Nephron progenitor cell (in vitro differentiated cells): ENCODE measurements around the gene EPHA10.
A peak's percentile ranks its signal among the peaks of the same experiment; 100 is the strongest.
"Not testable (repeated sequence)": the region's sequence is repeated elsewhere in the genome, so short reads cannot be mapped to it uniquely, and the experiment has no call there.

Experiments
- DNase-seq: peaks from one replicate; pipeline ENCODE4 v3.0.0; 2021
- H3K27ac Mint-ChIP-seq: 2 replicates; pipeline ENCODE4 v1.8.0; 2021; ENCODE audit warnings: mild to moderate bottlenecking, moderate library complexity, mixed read lengths
- H3K27me3 Mint-ChIP-seq: 2 replicates; pipeline ENCODE4 v1.8.0; 2021; ENCODE audit warnings: mild to moderate bottlenecking, low read depth, mixed read lengths; ENCODE audit not compliant: poor library complexity
- H3K36me3 Mint-ChIP-seq: 2 replicates; pipeline ENCODE4 v1.8.0; 2021; ENCODE audit warnings: low read depth, mixed read lengths
- H3K4me1 Mint-ChIP-seq: 2 replicates; pipeline ENCODE4 v1.8.0; 2021; ENCODE audit warnings: mixed read lengths
- H3K4me3 Mint-ChIP-seq: 2 replicates; pipeline ENCODE4 v1.8.0; 2021; ENCODE audit warnings: mild to moderate bottlenecking, moderate library complexity, mixed read lengths
- H3K9me3 Mint-ChIP-seq: 2 replicates; pipeline ENCODE4 v1.8.0; 2021; ENCODE audit warnings: mild to moderate bottlenecking, moderate library complexity, mixed read lengths
- CTCF ChIP-seq: fragments of 200-600 bp; sonication (generic); IDR thresholded peaks from 2 replicates; pipeline ENCODE4 v1.5.0; 2021; ENCODE audit warnings: antibody characterized with exemption

The EPHA10 gene

GRCh38 chr1:37778654-37779053, 13.7 kb upstream of the EPHA10 start:
- no peak for TF ChIP-seq CTCF
- Mint-ChIP-seq H3K27me3 (peaks cover 76% of the 10 kb centered on the region), H3K4me1 (no peaks in the 10 kb centered on the region), H3K9me3 (peaks cover 20% of the 10 kb centered on the region), H3K4me3 (no peak overlapping the region), H3K27ac (no peak overlapping the region), H3K36me3 (no peaks in the 10 kb centered on the region)
- DNase-seq = no peak

DNA sequence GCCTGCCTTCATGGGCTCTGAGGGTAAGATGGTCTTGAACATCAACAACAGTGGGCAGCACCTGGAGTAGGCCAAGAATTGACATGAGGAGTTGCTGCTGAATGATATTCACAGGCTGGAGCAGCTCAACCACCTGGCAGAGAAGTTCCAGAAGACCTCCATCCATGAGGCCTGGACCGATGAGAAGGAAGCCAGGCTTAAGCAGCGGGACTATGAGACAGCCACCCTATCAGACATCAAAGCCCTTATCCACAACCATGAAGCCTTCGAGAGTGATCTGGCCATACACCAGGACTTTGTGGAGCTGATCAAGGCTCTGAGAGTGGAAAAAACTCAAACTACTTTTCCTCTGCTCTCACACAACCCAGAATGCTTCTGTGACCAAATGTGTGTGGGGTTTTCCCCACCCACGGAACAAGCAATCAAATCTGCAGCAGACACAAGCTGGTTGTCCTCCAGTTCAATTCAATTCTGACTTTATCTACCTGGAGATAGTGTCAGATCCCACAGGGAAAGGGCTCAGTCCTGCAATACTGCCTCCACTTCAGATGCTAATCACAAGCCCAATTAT, 12.1 kb upstream of the EPHA10 start:
- no peak overlapping the region for H3K27ac Mint-ChIP-seq
- no peaks in the 10 kb centered on the region for H3K4me1 Mint-ChIP-seq
- DNase-seq = no peak
- H3K9me3 Mint-ChIP-seq = peaks cover 26% of the 10 kb centered on the region
- H3K36me3 Mint-ChIP-seq = no peaks in the 10 kb centered on the region
- TF ChIP-seq CTCF = no peak
- no peak overlapping the region for H3K4me3 Mint-ChIP-seq
- H3K27me3 Mint-ChIP-seq = peaks cover 78% of the 10 kb centered on the region

- DNase-seq, H3K4me1 Mint-ChIP-seq, H3K4me3 Mint-ChIP-seq, H3K36me3 Mint-ChIP-seq, H3K27ac Mint-ChIP-seq: not testable (repeated sequence)
- peaks cover 75% of the 10 kb centered on the region for H3K27me3 Mint-ChIP-seq
- H3K9me3 Mint-ChIP-seq = peaks cover 26% of the 10 kb centered on the region
Observed at GRCh38 chr1:37771440-37771839, 6.5 kb upstream of the EPHA10 start.

DNA sequence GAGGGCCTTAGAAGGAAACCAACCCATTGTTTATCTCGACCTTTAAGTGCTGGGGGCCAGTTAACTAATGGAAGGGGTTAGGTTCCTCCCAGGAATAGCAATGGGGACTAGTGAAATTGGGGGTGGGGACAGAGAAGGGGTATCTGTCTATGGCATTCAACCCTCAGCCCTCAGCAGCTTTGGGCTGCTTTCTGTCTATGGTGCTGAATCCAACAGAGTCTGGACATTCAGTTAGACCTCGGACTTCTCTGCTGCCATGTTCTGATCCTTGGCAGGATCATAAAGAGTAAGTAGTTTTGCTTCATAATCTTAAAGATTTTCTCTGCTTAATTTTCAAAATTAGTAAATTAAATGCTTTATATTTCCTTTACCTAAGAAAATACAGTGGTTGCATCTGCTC, 2.6 kb upstream of the EPHA10 start:
- no peak for DNase-seq
- Mint-ChIP-seq H3K36me3 (no peaks in the 10 kb centered on the region), H3K4me3 (no peak overlapping the region), H3K27ac (no peak overlapping the region), H3K9me3 (peaks cover 5% of the 10 kb centered on the region), H3K27me3 (peaks cover 89% of the 10 kb centered on the region), H3K4me1 (peaks cover 5% of the 10 kb centered on the region)
- TF ChIP-seq CTCF = no peak

DNA sequence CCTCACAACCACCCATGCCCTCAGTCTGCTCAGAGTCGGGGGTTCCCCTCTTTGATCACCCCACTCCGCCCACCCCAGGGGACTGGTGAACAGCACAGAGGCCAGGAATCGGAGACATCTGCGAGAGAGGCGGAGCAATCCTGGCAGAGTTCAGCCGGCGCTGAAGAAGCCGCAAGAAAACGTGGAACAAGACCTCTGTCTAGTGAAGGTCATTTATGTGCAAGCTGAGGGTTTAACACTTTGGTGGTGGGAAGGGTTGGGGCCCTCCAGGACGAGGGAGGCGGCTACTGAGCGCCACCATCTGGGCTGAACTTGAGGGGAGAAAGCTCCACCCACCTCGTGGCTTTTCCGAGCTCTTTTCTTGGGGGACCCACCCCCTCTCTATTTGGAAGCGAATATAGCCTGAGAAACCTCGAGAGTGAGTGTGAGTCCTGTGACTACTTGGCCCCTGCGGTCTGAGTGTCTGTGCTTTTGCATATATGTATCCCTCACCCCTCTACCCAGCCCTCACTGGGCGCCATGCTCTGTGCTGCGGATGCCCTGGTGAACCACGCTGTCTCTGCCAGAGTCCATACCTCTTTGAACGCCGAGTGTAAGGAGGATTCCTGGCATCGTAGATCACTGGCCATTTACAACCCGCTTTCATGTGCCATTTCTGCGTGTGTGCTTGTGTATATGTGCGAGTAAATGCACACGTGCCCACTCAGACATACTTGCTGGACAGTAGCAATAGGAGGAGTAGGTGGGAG, 1.2 kb upstream of the EPHA10 start:
- Mint-ChIP-seq H3K27me3 (peaks cover 98% of the 10 kb centered on the region), H3K4me3 (no peak overlapping the region), H3K4me1 (peaks cover 5% of the 10 kb centered on the region), H3K27ac (no peak overlapping the region), H3K36me3 (no peaks in the 10 kb centered on the region), H3K9me3 (peaks cover 5% of the 10 kb centered on the region)
- DNase-seq = no peak
- no peak for TF ChIP-seq CTCF

DNA sequence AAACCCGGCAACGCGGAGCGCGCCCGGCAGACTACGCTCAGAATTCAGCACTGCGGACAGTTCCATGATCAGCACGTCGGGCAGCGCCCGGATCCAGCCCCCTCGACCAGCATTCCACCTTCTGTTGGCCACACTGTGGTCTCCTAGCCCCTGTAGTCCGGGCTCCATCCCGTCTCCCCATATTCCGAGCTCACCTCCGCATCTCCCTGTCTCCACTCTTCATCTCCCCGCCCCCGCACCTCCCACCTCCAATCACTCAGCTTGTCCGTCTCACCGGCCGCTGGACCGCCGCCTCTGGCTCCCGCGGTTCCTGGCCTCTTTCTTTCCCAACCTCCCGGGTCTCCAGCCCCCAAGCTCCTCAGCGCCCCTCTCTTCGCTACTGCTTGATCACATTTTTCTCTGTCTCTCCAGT, 500 bp downstream of the EPHA10 start:
- peaks cover 5% of the 10 kb centered on the region for H3K9me3 Mint-ChIP-seq
- TF ChIP-seq CTCF = no peak
- no peak overlapping the region for H3K4me3 Mint-ChIP-seq
- H3K36me3 Mint-ChIP-seq = no peaks in the 10 kb centered on the region
- H3K4me1 Mint-ChIP-seq = peaks cover 5% of the 10 kb centered on the region
- peaks cover 81% of the 10 kb centered on the region for H3K27me3 Mint-ChIP-seq
- DNase-seq = peak; percentile 94
- H3K27ac Mint-ChIP-seq = no peak overlapping the region
